MCF 10A (cell line): Measurements from ENCODE around the gene IL20RB. TPM values are rescaled to one million over a fixed set of nuclear protein-coding genes. Genes with fewer than 3 reads are reported as not detected.

Experiments
- BruUV-seq: library from RNA; stranded (reverse); fragments of 400-500 nt; replicated peaks from 2 replicates; lab custom pipeline; 2021; lab: Mats Ljungman, UMichigan
- CTCF ChIA-PET: fragments of 300-600 bp; sonication (Branson Sonifier 250); formaldehyde crosslinking; extraction: SDS; loops from one replicate; lab custom pipeline; 2021; ENCODE audit warnings: antibody characterized with exemption, inconsistent platforms; lab: Yijun Ruan, JAX
- POLR2A ChIA-PET: fragments of 300-600, 350-650 bp; sonication (Branson Sonifier 250); formaldehyde crosslinking; extraction: SDS; loops from one replicate; lab custom pipeline; 2020; ENCODE audit warnings: antibody characterized with exemption, inconsistent platforms; lab: Yijun Ruan, JAX
- DNase-seq: peaks from one replicate; pipeline ENCODE4 v3.0.0-alpha.2; 2018; ENCODE audit not compliant: unreplicated experiment
- H3K27ac Mint-ChIP-seq: one replicate; pipeline ENCODE4 v1.8.0; 2022; ENCODE audit warnings: mild to moderate bottlenecking, low read depth, mixed read lengths; ENCODE audit not compliant: unreplicated experiment
- H3K27me3 Mint-ChIP-seq: one replicate; pipeline ENCODE4 v1.8.0; 2022; ENCODE audit warnings: mixed read lengths; ENCODE audit not compliant: insufficient read depth, unreplicated experiment
- H3K36me3 Mint-ChIP-seq: one replicate; pipeline ENCODE4 v1.8.0; 2022; ENCODE audit warnings: mild to moderate bottlenecking, moderate library complexity, mixed read lengths; ENCODE audit not compliant: insufficient read depth, unreplicated experiment
- H3K4me1 Mint-ChIP-seq: one replicate; pipeline ENCODE4 v1.8.0; 2022; ENCODE audit warnings: mixed read lengths; ENCODE audit not compliant: insufficient read depth, unreplicated experiment
- H3K4me3 Mint-ChIP-seq: one replicate; pipeline ENCODE4 v1.8.0; 2022; ENCODE audit warnings: mild to moderate bottlenecking, moderate library complexity, mixed read lengths; ENCODE audit not compliant: unreplicated experiment
- H3K9me3 Mint-ChIP-seq: one replicate; pipeline ENCODE4 v1.8.0; 2022; ENCODE audit warnings: mixed read lengths; ENCODE audit not compliant: unreplicated experiment
- intact Hi-C: fragments of 100-400 bp; cut with micrococcal nuclease; formaldehyde crosslinking; loops from 2 replicates; pipeline ENCODE4 v1.14.1; 2022
- total RNA-seq: library from RNA; stranded (reverse); gene quantifications from 2 replicates; pipeline ENCODE4 v1.2.3, GENCODE V29; 2022
- TF ChIP-seq, protein P1 (sequence below): fragments of 200-600 bp; IDR thresholded peaks from one replicate; pipeline ENCODE4 v1.8.0; 2022; ENCODE audit warnings: antibody characterized with exemption, mild to moderate bottlenecking; ENCODE audit not compliant: unreplicated experiment

Gene IL20RB
- total RNA-seq, 1 experiment from 2014 or later: 158 TPM

DNA sequence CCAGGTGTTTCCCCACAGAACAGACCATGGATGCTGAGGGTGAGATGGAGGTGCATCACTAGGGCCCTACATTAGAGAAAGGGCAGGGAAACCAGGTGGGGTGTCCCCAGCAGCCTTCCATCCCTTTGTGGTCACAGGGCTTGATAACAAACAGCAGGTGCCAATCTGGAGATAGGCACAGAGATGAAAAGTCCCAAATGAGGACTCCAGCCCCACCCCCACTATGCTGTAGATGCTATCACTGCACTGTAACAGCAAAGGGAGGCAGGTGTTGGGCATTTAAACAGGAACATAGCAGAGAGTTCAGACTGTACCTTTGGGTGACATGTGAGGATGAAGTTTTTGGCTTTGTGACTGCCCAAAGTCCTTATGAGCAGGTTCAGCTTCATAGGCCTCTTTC is 21.4 kb downstream of the IL20RB start:
- no TSS peak for BruUV-seq
- Mint-ChIP-seq H3K27me3 (no peaks in the 10 kb centered on the region), H3K27ac (no peak overlapping the region), H3K4me3 (no peak overlapping the region), H3K4me1 (peaks cover 47% of the 10 kb centered on the region), H3K36me3 (peaks cover 75% of the 10 kb centered on the region), H3K9me3 (no peaks in the 10 kb centered on the region)
- POLR2A ChIA-PET: interaction anchor here (0.8 to 21.4 kb wide), 3 partner anchors 9 to 117 kb away, joined by 4 to 452 read pairs (median 5); partner anchors contain the start of genes IL20RB and NCK1
- intact Hi-C loops: no loop called here
- TF ChIP-seq, protein P1, sequence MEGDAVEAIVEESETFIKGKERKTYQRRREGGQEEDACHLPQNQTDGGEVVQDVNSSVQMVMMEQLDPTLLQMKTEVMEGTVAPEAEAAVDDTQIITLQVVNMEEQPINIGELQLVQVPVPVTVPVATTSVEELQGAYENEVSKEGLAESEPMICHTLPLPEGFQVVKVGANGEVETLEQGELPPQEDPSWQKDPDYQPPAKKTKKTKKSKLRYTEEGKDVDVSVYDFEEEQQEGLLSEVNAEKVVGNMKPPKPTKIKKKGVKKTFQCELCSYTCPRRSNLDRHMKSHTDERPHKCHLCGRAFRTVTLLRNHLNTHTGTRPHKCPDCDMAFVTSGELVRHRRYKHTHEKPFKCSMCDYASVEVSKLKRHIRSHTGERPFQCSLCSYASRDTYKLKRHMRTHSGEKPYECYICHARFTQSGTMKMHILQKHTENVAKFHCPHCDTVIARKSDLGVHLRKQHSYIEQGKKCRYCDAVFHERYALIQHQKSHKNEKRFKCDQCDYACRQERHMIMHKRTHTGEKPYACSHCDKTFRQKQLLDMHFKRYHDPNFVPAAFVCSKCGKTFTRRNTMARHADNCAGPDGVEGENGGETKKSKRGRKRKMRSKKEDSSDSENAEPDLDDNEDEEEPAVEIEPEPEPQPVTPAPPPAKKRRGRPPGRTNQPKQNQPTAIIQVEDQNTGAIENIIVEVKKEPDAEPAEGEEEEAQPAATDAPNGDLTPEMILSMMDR: no peak
- no peak for DNase-seq
- CTCF ChIA-PET: interaction anchor here (0.5 to 1.3 kb wide), 4 partner anchors 9 to 1232 kb away, joined by 3 to 4 read pairs (median 3); no protein-coding TSS in a partner anchor

DNA sequence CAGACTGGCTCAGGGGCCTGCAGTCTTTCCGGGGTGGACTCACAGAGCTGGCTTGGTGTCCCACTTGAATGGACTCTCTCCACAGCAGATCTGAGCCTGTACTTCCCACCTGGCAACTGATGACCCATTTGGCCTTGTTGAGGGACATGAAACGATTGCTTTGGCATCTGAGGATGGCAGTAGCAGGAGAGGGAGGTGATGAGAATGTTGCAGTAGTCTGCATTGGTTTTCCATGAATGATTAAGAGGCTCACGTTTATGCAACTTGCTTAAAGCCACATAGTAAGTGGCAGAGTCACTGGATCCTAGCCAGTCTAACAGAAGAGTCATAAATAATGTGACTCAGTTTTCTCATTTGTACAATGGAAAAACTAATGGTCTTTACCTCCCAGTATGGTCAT is 21.9 kb downstream of the IL20RB start:
- no peaks in the 10 kb centered on the region for H3K9me3 Mint-ChIP-seq
- POLR2A ChIA-PET: interaction anchor here (1.1 to 21.4 kb wide), 2 partner anchors 13 to 21 kb away, joined by 3 to 452 read pairs; partner anchors contain the start of gene IL20RB
- peak; percentile 42 for DNase-seq
- H3K27me3 Mint-ChIP-seq: no peaks in the 10 kb centered on the region
- CTCF ChIA-PET: interaction anchor here (1.4 kb wide), 1 partner anchor 21 kb away, joined by 3 read pairs; no protein-coding TSS in a partner anchor
- peaks cover 75% of the 10 kb centered on the region for H3K36me3 Mint-ChIP-seq
- TF ChIP-seq, protein P1: no peak
- BruUV-seq: no TSS peak
- H3K4me1 Mint-ChIP-seq: peaks cover 50% of the 10 kb centered on the region
- intact Hi-C loops: no loop called here
- no peak overlapping the region for H3K27ac Mint-ChIP-seq
- no peak overlapping the region for H3K4me3 Mint-ChIP-seq

DNA sequence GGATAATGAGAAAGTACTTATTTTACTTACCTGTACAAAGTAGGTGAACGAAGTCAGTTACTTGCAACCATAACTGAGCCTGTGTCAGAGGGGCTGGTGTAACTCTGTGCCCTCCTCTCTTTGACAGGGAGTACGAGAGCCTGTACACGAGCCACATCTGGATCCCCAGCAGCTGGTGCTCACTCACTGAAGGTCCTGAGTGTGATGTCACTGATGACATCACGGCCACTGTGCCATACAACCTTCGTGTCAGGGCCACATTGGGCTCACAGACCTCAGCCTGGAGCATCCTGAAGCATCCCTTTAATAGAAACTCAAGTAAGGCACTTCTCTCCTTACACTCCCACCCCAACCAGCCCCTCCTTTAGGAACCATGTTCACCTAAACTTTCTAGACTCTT is 24.2 kb downstream of the IL20RB start:
- intact Hi-C loops: no loop called here
- no peak for DNase-seq
- H3K4me3 Mint-ChIP-seq: no peak overlapping the region
- peak overlapping the region; percentile 68 for H3K27ac Mint-ChIP-seq
- ChIA-PET POLR2A (interaction anchor here (1.4 to 21.4 kb wide), 5 partner anchors 10 to 120 kb away, joined by 4 to 452 read pairs (median 16); partner anchors contain the start of genes IL20RB and NCK1), CTCF (interaction anchor here (0.7 to 1.5 kb wide), 2 partner anchors 19 to 21 kb away, joined by 3 to 4 read pairs; no protein-coding TSS in a partner anchor)
- no peaks in the 10 kb centered on the region for H3K27me3 Mint-ChIP-seq
- TF ChIP-seq, protein P1: no peak
- BruUV-seq: no TSS peak
- no peaks in the 10 kb centered on the region for H3K9me3 Mint-ChIP-seq
- peaks cover 88% of the 10 kb centered on the region for H3K36me3 Mint-ChIP-seq
- peaks cover 58% of the 10 kb centered on the region for H3K4me1 Mint-ChIP-seq

DNA sequence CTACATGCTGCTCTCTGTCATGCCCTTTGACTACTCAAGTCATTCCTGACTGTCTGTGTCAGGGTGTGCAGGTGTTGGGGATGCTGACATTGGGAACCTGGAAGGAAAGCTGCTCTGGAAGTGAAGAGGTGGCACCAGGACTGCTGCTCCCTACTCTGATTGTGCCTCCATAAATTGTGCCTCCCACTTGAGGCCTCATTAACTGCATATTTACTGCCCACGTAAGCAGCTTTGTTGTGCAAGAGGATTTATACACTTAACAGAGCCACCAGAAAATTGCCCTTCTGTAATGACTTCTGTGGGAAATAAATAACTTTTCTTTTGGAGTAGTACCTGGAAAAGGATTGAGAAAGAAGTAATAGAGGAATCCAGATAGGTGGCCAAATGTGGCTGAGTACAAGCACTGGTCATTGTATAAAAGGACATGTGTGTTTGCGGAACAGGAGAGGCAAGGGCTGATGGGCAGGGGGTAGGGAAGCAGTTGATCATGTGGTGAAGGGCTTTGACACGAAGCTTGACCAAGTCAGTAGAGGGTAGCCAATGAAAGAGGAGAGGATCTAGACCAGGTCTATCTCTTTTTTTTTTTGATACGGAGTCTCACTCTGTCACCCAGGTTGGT is 24.8 kb downstream of the IL20RB start:
- intact Hi-C loops: no loop called here
- peaks cover 58% of the 10 kb centered on the region for H3K4me1 Mint-ChIP-seq
- ChIA-PET POLR2A (interaction anchor here (2.2 to 21.4 kb wide), 6 partner anchors 7 to 120 kb away, joined by 5 to 452 read pairs (median 18); partner anchors contain the start of genes IL20RB and NCK1), CTCF (interaction anchor here (0.7 to 3.0 kb wide), 5 partner anchors 13 to 121 kb away, joined by 3 to 12 read pairs (median 4); partner anchors contain the start of genes IL20RB and NCK1)
- H3K27ac Mint-ChIP-seq: no peak overlapping the region
- DNase-seq: no peak
- peaks cover 91% of the 10 kb centered on the region for H3K36me3 Mint-ChIP-seq
- TF ChIP-seq, protein P1: no peak
- H3K9me3 Mint-ChIP-seq: no peaks in the 10 kb centered on the region
- H3K27me3 Mint-ChIP-seq: no peaks in the 10 kb centered on the region
- no TSS peak for BruUV-seq
- no peak overlapping the region for H3K4me3 Mint-ChIP-seq
